ENCODE measurements around the gene PLEKHA1. TPM values are rescaled to one million over a fixed set of nuclear protein-coding genes. Genes with fewer than 3 reads are reported as not detected.

Gene PLEKHA1
- total RNA-seq, 1 experiment from 2014 or later = 30.6 TPM

DNA sequence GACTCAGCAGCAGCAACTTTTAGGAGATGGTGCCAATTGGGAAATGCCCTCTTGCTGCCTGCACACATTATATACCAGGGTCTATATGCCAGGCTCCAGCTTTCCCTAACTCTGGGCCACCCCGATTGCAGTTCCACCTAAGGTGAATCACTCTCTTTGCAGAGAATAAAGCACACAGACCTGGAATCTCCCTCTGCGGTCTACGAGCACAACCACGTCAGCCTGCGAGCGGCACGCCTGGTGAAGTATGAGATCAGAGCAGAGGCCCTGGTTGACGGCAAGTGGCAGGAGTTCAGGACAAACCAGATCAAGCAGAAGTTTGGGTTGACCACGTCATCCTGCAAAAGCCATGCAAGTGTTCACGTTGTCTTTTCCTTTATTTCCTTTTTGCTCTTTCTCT lies 38.2 kb upstream of the PLEKHA1 start:
- Histone ChIP-seq H3K27ac (ENCODE audit: low read depth, low read length) (no peak overlapping the region), H3K4me3 (replicated peaks in 1 of 2; ENCODE audit: low read depth in 1 of 2, low read length in 2 of 2) (no peak overlapping the region), H3K36me3 (ENCODE audit: control insufficient read depth in 1 of 2, insufficient read depth in 2 of 2, low read length in 2 of 2) (no peaks in the 10 kb centered on the region), H4K20me1 (ENCODE audit: insufficient read depth) (no peaks in the 10 kb centered on the region), H2AFZ (ENCODE audit: low read depth, low read length, poor library complexity, severe bottlenecking) (no peak overlapping the region), H3K9me2 (ENCODE audit: insufficient read depth) (no peaks in the 10 kb centered on the region), H3K27me3 (ENCODE audit: insufficient read depth, low read length) (no peaks in the 10 kb centered on the region; the same call in 1 of the 2 replicates), H3K4me1 (ENCODE audit: control insufficient read depth in 1 of 2, insufficient read depth in 2 of 2, low read length in 2 of 2) (peaks cover 0 to 10% of the 10 kb centered on the region in 2 experiments; a peak in 2 of 4 replicates), H3K9me3 (ENCODE audit: control insufficient read depth in 1 of 2, insufficient read depth in 1 of 2, low read depth in 1 of 2, low read length in 2 of 2) (no peaks in the 10 kb centered on the region), H3K4me2 (ENCODE audit: low read length) (no peak overlapping the region), H3K79me2 (ENCODE audit: insufficient read depth, low read length) (no peaks in the 10 kb centered on the region), H3K9ac (ENCODE audit: low read length) (no peak overlapping the region)
- ATAC-seq (no peak), DNase-seq (ENCODE audit: low read depth, low spot score) (no peak)
- POLR2A ChIA-PET = no interaction called here
- CTCF ChIA-PET = no interaction called here
- TF ChIP-seq CBX3 (IDR thresholded peaks at IDR 0.05; ENCODE audit: low read depth) (no peak), EZH2 (IDR thresholded peaks at IDR 0.05) (no peak), SIN3A (IDR thresholded peaks at IDR 0.05; ENCODE audit: low read depth) (no peak), POLR2A (IDR thresholded peaks at IDR 0.05; ENCODE audit: borderline replicate concordance, extremely low read depth, insufficient read depth, insufficient read length) (no peak)
- TF ChIP-seq, protein P1, sequence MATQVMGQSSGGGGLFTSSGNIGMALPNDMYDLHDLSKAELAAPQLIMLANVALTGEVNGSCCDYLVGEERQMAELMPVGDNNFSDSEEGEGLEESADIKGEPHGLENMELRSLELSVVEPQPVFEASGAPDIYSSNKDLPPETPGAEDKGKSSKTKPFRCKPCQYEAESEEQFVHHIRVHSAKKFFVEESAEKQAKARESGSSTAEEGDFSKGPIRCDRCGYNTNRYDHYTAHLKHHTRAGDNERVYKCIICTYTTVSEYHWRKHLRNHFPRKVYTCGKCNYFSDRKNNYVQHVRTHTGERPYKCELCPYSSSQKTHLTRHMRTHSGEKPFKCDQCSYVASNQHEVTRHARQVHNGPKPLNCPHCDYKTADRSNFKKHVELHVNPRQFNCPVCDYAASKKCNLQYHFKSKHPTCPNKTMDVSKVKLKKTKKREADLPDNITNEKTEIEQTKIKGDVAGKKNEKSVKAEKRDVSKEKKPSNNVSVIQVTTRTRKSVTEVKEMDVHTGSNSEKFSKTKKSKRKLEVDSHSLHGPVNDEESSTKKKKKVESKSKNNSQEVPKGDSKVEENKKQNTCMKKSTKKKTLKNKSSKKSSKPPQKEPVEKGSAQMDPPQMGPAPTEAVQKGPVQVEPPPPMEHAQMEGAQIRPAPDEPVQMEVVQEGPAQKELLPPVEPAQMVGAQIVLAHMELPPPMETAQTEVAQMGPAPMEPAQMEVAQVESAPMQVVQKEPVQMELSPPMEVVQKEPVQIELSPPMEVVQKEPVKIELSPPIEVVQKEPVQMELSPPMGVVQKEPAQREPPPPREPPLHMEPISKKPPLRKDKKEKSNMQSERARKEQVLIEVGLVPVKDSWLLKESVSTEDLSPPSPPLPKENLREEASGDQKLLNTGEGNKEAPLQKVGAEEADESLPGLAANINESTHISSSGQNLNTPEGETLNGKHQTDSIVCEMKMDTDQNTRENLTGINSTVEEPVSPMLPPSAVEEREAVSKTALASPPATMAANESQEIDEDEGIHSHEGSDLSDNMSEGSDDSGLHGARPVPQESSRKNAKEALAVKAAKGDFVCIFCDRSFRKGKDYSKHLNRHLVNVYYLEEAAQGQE (IDR thresholded peaks at IDR 0.05; ENCODE audit: low read depth) = no peak
- BruUV-seq (replicated peaks) = no TSS peak
- RAD21 ChIA-PET (ENCODE audit: low non-redundant PET in 1 of 2, low total read pairs in 2 of 2, uncharacterized antibody in 2 of 2, unreplicated experiment in 2 of 2) = no interaction called here
- intact Hi-C loops (cut with micrococcal nuclease) = no loop called here

DNA sequence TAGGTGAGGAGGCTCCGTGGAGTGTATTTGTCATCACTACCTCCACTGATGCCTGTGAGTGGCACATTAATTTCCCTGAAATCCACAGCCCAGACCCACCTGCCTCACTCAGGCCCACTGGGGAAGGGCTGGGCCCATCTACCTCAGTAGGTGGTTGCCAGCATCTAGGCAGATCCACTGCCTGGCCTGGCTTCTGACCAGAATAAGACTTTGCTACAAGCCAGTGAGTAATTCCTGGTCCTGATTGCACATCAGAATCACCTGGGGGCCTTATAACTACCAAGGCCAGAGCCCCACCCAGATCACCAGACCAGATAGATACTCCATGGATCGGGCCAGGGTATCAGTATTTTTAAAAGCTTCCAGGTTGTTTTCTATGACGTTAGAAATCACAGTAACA lies 37.5 kb upstream of the PLEKHA1 start:
- Histone ChIP-seq H2AFZ (ENCODE audit: low read depth, low read length, poor library complexity, severe bottlenecking) (no peak overlapping the region), H3K27ac (ENCODE audit: low read depth, low read length) (no peak overlapping the region), H3K27me3 (ENCODE audit: insufficient read depth, low read length) (no peaks in the 10 kb centered on the region), H3K9me3 (ENCODE audit: control insufficient read depth in 1 of 2, insufficient read depth in 1 of 2, low read depth in 1 of 2, low read length in 2 of 2) (no peaks in the 10 kb centered on the region), H3K4me2 (ENCODE audit: low read length) (no peak overlapping the region), H3K9ac (ENCODE audit: low read length) (no peak overlapping the region), H4K20me1 (ENCODE audit: insufficient read depth) (no peaks in the 10 kb centered on the region), H3K9me2 (ENCODE audit: insufficient read depth) (no peaks in the 10 kb centered on the region), H3K36me3 (ENCODE audit: control insufficient read depth in 1 of 2, insufficient read depth in 2 of 2, low read length in 2 of 2) (no peaks in the 10 kb centered on the region), H3K4me1 (ENCODE audit: control insufficient read depth in 1 of 2, insufficient read depth in 2 of 2, low read length in 2 of 2) (peaks cover 0 to 4% of the 10 kb centered on the region in 2 experiments; a peak in 2 of 4 replicates), H3K4me3 (replicated peaks in 1 of 2; ENCODE audit: low read depth in 1 of 2, low read length in 2 of 2) (no peak overlapping the region), H3K79me2 (ENCODE audit: insufficient read depth, low read length) (no peaks in the 10 kb centered on the region)
- BruUV-seq (replicated peaks) = no TSS peak
- intact Hi-C loops (cut with micrococcal nuclease) = no loop called here
- DNase-seq (ENCODE audit: low read depth, low spot score) (no peak), ATAC-seq (no peak)
- ChIA-PET POLR2A (no interaction called here), RAD21 (ENCODE audit: low non-redundant PET in 1 of 2, low total read pairs in 2 of 2, uncharacterized antibody in 2 of 2, unreplicated experiment in 2 of 2) (no interaction called here), CTCF (no interaction called here)
- TF ChIP-seq POLR2A (IDR thresholded peaks at IDR 0.05; ENCODE audit: borderline replicate concordance, extremely low read depth, insufficient read depth, insufficient read length) (no peak), ZFX (IDR thresholded peaks at IDR 0.05) (no peak), POLR2AphosphoS5 (IDR thresholded peaks at IDR 0.05; ENCODE audit: low read depth, low read length) (no peak), ELF1 (IDR thresholded peaks at IDR 0.05; ENCODE audit: borderline replicate concordance, low read depth) (no peak), RAD21 (IDR thresholded peaks at IDR 0.05; ENCODE audit: low read depth) (no peak), CBX3 (IDR thresholded peaks at IDR 0.05; ENCODE audit: low read depth) (no peak), TCF7L2 (IDR thresholded peaks at IDR 0.05; ENCODE audit: borderline replicate concordance, extremely low read depth, insufficient read depth, insufficient read length) (no peak)
- TF ChIP-seq, protein P2, sequence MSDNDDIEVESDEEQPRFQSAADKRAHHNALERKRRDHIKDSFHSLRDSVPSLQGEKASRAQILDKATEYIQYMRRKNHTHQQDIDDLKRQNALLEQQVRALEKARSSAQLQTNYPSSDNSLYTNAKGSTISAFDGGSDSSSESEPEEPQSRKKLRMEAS (IDR thresholded peaks at IDR 0.05) = no peak
- TF ChIP-seq, protein P1 (IDR thresholded peaks at IDR 0.05; ENCODE audit: low read depth) = no peak
